ENCODE measurements around the gene CDKAL1. TPM values are rescaled to one million over a fixed set of nuclear protein-coding genes. Genes with fewer than 3 reads are reported as not detected.
"Not testable (repeated sequence)": the region's sequence is repeated elsewhere in the genome, so short reads cannot be mapped to it uniquely, and the experiment has no call there.

CDKAL1 gene
- total RNA-seq, 1 donor from 2014 or later = 11.6 TPM

GRCh38 chr6:20542927-20543602 is 8.8 kb downstream of the CDKAL1 start:
- no peak for ATAC-seq

GRCh38 chr6:20548264-20548663 is 14.0 kb downstream of the CDKAL1 start:
- intact Hi-C loops (cut with DNase I) = no loop called here
- DNase-seq (ENCODE audit: missing footprints) (no peak), ATAC-seq (no peak)

More at GRCh38 chr6:20542927-20543602, 8.8 kb downstream of the CDKAL1 start:
- intact Hi-C loops (cut with DNase I) = no loop called here
- DNase-seq (ENCODE audit: missing footprints) = no peak

- ATAC-seq; DNase-seq (ENCODE audit: missing footprints); intact Hi-C loops (cut with DNase I): not testable (repeated sequence)
These were observed 15.1 kb downstream of the CDKAL1 start for GRCh38 chr6:20549398-20549797.

- intact Hi-C loops (cut with DNase I) = no loop called here
- DNase-seq (ENCODE audit: missing footprints) (no peak), ATAC-seq (no peak)
These were observed 20.1 kb downstream of the CDKAL1 start for GRCh38 chr6:20554326-20554725.

GRCh38 chr6:20554817-20555216 is 20.6 kb downstream of the CDKAL1 start:
- intact Hi-C loops (cut with DNase I) = no loop called here
- no peak for DNase-seq (ENCODE audit: missing footprints)
- ATAC-seq = no peak

GRCh38 chr6:20559924-20560551 is 25.8 kb downstream of the CDKAL1 start:
- intact Hi-C loops (cut with DNase I) = no loop called here
- no peak for DNase-seq (ENCODE audit: missing footprints)
- no peak for ATAC-seq

- intact Hi-C loops (cut with DNase I) = no loop called here
- no peak for ATAC-seq
- DNase-seq (ENCODE audit: missing footprints) = no peak
These were observed 29.1 kb downstream of the CDKAL1 start for GRCh38 chr6:20563377-20563776.

GRCh38 chr6:20564269-20564668 is 30.0 kb downstream of the CDKAL1 start:
- no peak for DNase-seq (ENCODE audit: missing footprints)
- intact Hi-C loops (cut with DNase I) = loop anchor here (2.0 kb wide), 1 partner anchor 1025 kb away; no protein-coding TSS in a partner anchor
- ATAC-seq = no peak

- intact Hi-C loops (cut with DNase I) = loop anchor here (2.0 kb wide), 1 partner anchor 1024 kb away; no protein-coding TSS in a partner anchor
- ATAC-seq (no peak), DNase-seq (ENCODE audit: missing footprints) (no peak)
These were observed 30.5 kb downstream of the CDKAL1 start for GRCh38 chr6:20564777-20565176.

- DNase-seq (ENCODE audit: missing footprints) (no peak), ATAC-seq (no peak)
- intact Hi-C loops (cut with DNase I) = loop anchor here (2.0 kb wide), 1 partner anchor 1023 kb away; no protein-coding TSS in a partner anchor
These were observed 31.1 kb downstream of the CDKAL1 start for GRCh38 chr6:20565342-20565741.

- intact Hi-C loops (cut with DNase I) = no loop called here
- ATAC-seq = no peak
- no peak for DNase-seq (ENCODE audit: missing footprints)
These were observed 31.9 kb downstream of the CDKAL1 start for GRCh38 chr6:20566109-20566508.

GRCh38 chr6:20569000-20569610 is 34.8 kb downstream of the CDKAL1 start:
- ATAC-seq (no peak), DNase-seq (ENCODE audit: missing footprints) (no peak)
- intact Hi-C loops (cut with DNase I) = no loop called here

GRCh38 chr6:20571261-20571660 is 37.0 kb downstream of the CDKAL1 start:
- intact Hi-C loops (cut with DNase I) = no loop called here
- DNase-seq (ENCODE audit: missing footprints) (no peak), ATAC-seq (no peak)

GRCh38 chr6:20572288-20572687 is 38.0 kb downstream of the CDKAL1 start:
- intact Hi-C loops (cut with DNase I) = no loop called here
- ATAC-seq = no peak

GRCh38 chr6:20572940-20573339 is 38.7 kb downstream of the CDKAL1 start:
- DNase-seq (ENCODE audit: missing footprints) (no peak), ATAC-seq (no peak)
- intact Hi-C loops (cut with DNase I) = no loop called here

More at GRCh38 chr6:20572288-20572687, 38.0 kb downstream of the CDKAL1 start:
- DNase-seq (ENCODE audit: missing footprints) = no peak

GRCh38 chr6:20574355-20574754 is 40.1 kb downstream of the CDKAL1 start:
- no peak for ATAC-seq
- no peak for DNase-seq (ENCODE audit: missing footprints)
- intact Hi-C loops (cut with DNase I) = no loop called here

GRCh38 chr6:20575125-20575524 is 40.9 kb downstream of the CDKAL1 start:
- intact Hi-C loops (cut with DNase I) = no loop called here
- no peak for ATAC-seq
- no peak for DNase-seq (ENCODE audit: missing footprints)

- intact Hi-C loops (cut with DNase I) = no loop called here
These were observed 41.6 kb downstream of the CDKAL1 start for GRCh38 chr6:20575704-20576451.

GRCh38 chr6:20577173-20577688 is 43.0 kb downstream of the CDKAL1 start:
- no peak for DNase-seq (ENCODE audit: missing footprints)
- no peak for ATAC-seq
- intact Hi-C loops (cut with DNase I) = no loop called here

More at GRCh38 chr6:20575704-20576451, 41.6 kb downstream of the CDKAL1 start:
- no peak for ATAC-seq
- DNase-seq (ENCODE audit: missing footprints) = no peak

All from Right ventricle myocardium inferior (tissue), 1 donor.